Thyroid gland (tissue), 4 donors: Measurements from ENCODE around the gene ITCH. TPM values are rescaled to one million over a fixed set of nuclear protein-coding genes. Genes with fewer than 3 reads are reported as not detected.

ENCODE experiments used
- DNase-seq, 2 donors: peaks; one replicate each; pipeline ENCODE4 v3.0.0-alpha.2; 2019
- H3K27ac ChIP-seq, 3 donors: fragments of 200-600 bp; sonication (generic); 1 replicate in 2 of 3; 2 replicates in 1 of 3; pipeline ENCODE4 v1.5.1; 2016 to 2019; ENCODE audit warnings: mild to moderate bottlenecking in 1 of 3, moderate library complexity in 1 of 3
- H3K27me3 ChIP-seq: fragments of 200-600 bp; sonication (generic); one replicate; pipeline ENCODE4 v1.5.1; 2019
- H3K36me3 ChIP-seq, 2 donors: fragments of 200-600 bp; sonication (generic); one replicate each; pipeline ENCODE4 v1.5.1; 2016 to 2019
- H3K4me1 ChIP-seq, 2 donors: fragments of 200-600 bp; sonication (generic); one replicate each; pipeline ENCODE4 v1.5.1; 2017 to 2019
- H3K4me3 ChIP-seq, 3 donors: fragments of 200-600 bp; sonication (generic); replicated peaks in 1 of 3; 1 replicate in 2 of 3; 2 replicates in 1 of 3; pipeline ENCODE4 v1.5.1; 2016; ENCODE audit warnings: mild to moderate bottlenecking in 1 of 3
- H3K9me3 ChIP-seq: fragments of 200-600 bp; sonication (generic); one replicate; pipeline ENCODE4 v1.5.1; 2017
- WGBS, 2 donors: methylation state at CpG; one replicate each; pipeline ENCODE4 v1.1.5; 2017; 5-methylcytosine and 5-hydroxymethylcytosine counted together
- intact Hi-C: fragments of 100-400 bp; cut with DNase I; formaldehyde crosslinking; loops from one replicate; pipeline ENCODE4 v1.15.1; 2023
- microRNA counts, 2 donors: library from miRNA; unstranded; fragments of <30 nt; microRNA quantifications; one replicate each; lab custom pipeline; 2016 to 2017
- microRNA-seq: library from miRNA; unstranded; fragments of <30 nt; microRNA quantifications from one replicate; pipeline ENCODE4, GENCODE V29; 2016
- small RNA-seq: library from RNA; depleted of rRNA; stranded (forward); fragments of <200 nt; gene quantifications from one replicate; pipeline ENCODE3, GENCODE V24; 2016
- total RNA-seq, 4 donors: library from RNA; depleted of rRNA; stranded (reverse); fragments of >200 nt; gene quantifications; one replicate each; pipeline ENCODE4 v1.2.3, GENCODE V29; 2016
- TF ChIP-seq, protein P1 (sequence below), 6 experiments: fragments of 200-600 bp in 3 of 6; fragments of 450-650 bp in 3 of 6; sonication (generic) in 3 of 6; IDR thresholded peaks; one replicate each; pipeline ENCODE4 v1.5.1; 2016 to 2019; ENCODE audit warnings: antibody characterized with exemption in 6 of 6, mild to moderate bottlenecking in 2 of 6, inconsistent platforms in 1 of 6, moderate library complexity in 1 of 6

The ITCH gene
- total RNA-seq, 4 donors from 2014 or later = 67.5 to 120 (median 75.5) TPM

DNA sequence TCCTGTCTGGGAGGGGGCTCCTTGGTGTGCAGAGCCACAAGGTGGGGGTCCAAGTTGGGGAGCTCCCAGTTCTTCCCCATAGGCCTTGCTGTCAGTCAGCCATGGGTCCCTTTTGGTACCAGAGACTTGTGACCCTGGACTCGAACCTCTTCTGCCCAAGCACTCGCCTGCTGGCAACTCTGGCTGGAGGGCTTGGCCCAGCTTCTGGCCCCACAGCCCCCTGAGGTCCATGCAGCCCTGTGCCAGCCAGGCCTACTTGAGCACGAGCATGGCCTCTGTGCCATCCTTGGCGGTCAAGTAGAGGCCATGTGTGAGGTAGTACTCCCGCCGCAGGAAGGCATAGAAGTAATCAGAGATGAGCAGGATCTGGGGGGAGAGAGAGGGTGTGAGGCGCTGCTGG is 197.5 kb downstream of the ITCH start:
- WGBS, 2 donors = 80 to 99% methylated on average over 2 to 6 of the region's 7 CpGs

More for the DNA sequence above, 197.5 kb downstream of the ITCH start:
- DNase-seq = no peak
- intact Hi-C loops = loop anchor here (5.0 to 10.0 kb wide), 2 partner anchors 147 to 204 kb away; no protein-coding TSS in a partner anchor
- TF ChIP-seq, protein P1, sequence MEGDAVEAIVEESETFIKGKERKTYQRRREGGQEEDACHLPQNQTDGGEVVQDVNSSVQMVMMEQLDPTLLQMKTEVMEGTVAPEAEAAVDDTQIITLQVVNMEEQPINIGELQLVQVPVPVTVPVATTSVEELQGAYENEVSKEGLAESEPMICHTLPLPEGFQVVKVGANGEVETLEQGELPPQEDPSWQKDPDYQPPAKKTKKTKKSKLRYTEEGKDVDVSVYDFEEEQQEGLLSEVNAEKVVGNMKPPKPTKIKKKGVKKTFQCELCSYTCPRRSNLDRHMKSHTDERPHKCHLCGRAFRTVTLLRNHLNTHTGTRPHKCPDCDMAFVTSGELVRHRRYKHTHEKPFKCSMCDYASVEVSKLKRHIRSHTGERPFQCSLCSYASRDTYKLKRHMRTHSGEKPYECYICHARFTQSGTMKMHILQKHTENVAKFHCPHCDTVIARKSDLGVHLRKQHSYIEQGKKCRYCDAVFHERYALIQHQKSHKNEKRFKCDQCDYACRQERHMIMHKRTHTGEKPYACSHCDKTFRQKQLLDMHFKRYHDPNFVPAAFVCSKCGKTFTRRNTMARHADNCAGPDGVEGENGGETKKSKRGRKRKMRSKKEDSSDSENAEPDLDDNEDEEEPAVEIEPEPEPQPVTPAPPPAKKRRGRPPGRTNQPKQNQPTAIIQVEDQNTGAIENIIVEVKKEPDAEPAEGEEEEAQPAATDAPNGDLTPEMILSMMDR (IDR thresholded peaks at IDR 0.05) = no peak
- Histone ChIP-seq H3K9me3 (no peaks in the 10 kb centered on the region), H3K4me3 (no peak overlapping the region), H3K4me1 (peaks cover 5 to 13% of the 10 kb centered on the region in 2 donors), H3K36me3 (no peaks in the 10 kb centered on the region), H3K27me3 (no peaks in the 10 kb centered on the region), H3K27ac (no peak overlapping the region)

MicroRNAs within 50 kb of the gene (microRNA counts, 767-probe panel; counts per million panel counts)
- microRNA hsa-miR-644a (lab: Ali Mortazavi, UCI) = 0 to 3,038 counts per million in 2 donors

Small RNA genes within 50 kb of the gene (microRNA-seq; reads per million reads assigned to microRNA genes)
- not detected for gene MIR644A

Small RNA genes within 50 kb of the gene (small RNA-seq; reads per million reads assigned to genes)
- gene AL356299.1 (not detected), gene MIR644A (not detected), gene RF00019 (not detected)

Other genes with a start within 250 kb of the ITCH start
- gene ASIP, start 121.8 kb upstream of the ITCH start, total RNA-seq = not detected
- gene AHCY, start 59.9 kb upstream of the ITCH start, total RNA-seq = 100 to 1,000 TPM; 109 to 138 (median 124) TPM
- 100 to 1,000 TPM; 119 to 231 (median 210) TPM for gene DYNLRB1, start 153.1 kb downstream of the ITCH start, total RNA-seq
- gene MAP1LC3A, start 195.4 kb downstream of the ITCH start, total RNA-seq = 100 to 1,000 TPM; 119 to 163 (median 130) TPM